B cell (primary cell): Measurements from ENCODE around the gene GPC3.

Source experiments
- EZH2 ChIP-seq: IDR thresholded peaks from 2 replicates; pipeline ENCODE4 v1.6.1; 2012; ENCODE audit warnings: borderline replicate concordance, low read depth, mild to moderate bottlenecking, moderate library complexity, low read length; ENCODE audit not compliant: insufficient read depth, poor library complexity, severe bottlenecking
- TF ChIP-seq, protein P1 (sequence below): fragments of 200-600 bp; IDR thresholded peaks from one replicate; pipeline ENCODE4 v1.8.0; 2022; ENCODE audit warnings: antibody characterized with exemption, mild to moderate bottlenecking

DNA sequence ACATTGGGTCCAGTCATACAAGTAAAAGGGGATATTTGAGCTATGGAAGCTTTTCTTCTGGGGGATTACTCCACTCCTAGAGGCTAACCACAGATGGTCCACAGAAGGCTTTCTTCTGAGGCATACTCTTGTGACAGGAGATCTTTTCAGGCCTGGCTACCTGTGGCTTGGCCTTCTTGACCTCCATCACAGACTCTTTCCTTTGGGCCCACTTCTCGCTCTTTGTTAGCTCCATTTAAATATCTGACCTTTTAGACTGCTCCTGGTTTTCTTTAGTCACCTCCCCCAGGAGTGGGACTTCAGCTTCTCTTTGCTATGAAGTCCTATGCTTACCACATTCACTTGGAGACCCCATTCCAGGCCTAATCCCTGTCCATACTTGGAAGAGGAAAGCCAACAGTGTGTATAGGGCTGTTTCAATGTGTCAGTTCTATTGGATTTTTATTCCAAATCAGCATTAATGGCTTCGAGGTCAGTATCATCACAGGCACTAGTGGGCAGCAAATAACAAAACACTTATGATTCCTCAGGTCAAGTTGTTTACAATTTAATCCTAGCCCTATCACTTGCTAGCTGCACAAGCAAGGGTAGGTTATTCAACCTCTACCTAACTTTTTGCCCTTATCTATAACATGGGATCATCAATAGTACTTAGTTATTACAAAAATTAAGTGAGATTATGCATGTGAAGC is 26.3 kb downstream of the GPC3 start:
- TF ChIP-seq EZH2, result no peak
- TF ChIP-seq, protein P1, sequence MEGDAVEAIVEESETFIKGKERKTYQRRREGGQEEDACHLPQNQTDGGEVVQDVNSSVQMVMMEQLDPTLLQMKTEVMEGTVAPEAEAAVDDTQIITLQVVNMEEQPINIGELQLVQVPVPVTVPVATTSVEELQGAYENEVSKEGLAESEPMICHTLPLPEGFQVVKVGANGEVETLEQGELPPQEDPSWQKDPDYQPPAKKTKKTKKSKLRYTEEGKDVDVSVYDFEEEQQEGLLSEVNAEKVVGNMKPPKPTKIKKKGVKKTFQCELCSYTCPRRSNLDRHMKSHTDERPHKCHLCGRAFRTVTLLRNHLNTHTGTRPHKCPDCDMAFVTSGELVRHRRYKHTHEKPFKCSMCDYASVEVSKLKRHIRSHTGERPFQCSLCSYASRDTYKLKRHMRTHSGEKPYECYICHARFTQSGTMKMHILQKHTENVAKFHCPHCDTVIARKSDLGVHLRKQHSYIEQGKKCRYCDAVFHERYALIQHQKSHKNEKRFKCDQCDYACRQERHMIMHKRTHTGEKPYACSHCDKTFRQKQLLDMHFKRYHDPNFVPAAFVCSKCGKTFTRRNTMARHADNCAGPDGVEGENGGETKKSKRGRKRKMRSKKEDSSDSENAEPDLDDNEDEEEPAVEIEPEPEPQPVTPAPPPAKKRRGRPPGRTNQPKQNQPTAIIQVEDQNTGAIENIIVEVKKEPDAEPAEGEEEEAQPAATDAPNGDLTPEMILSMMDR, result no peak
